ENCODE measurements around the gene ENOSF1. TPM values are rescaled to one million over a fixed set of nuclear protein-coding genes. Genes with fewer than 3 reads are reported as not detected.

Gene ENOSF1
- polyA plus RNA-seq, 2 of the 4 experiments (the other 2 are of a cell fraction) = 27.3 to 30.0 TPM

DNA sequence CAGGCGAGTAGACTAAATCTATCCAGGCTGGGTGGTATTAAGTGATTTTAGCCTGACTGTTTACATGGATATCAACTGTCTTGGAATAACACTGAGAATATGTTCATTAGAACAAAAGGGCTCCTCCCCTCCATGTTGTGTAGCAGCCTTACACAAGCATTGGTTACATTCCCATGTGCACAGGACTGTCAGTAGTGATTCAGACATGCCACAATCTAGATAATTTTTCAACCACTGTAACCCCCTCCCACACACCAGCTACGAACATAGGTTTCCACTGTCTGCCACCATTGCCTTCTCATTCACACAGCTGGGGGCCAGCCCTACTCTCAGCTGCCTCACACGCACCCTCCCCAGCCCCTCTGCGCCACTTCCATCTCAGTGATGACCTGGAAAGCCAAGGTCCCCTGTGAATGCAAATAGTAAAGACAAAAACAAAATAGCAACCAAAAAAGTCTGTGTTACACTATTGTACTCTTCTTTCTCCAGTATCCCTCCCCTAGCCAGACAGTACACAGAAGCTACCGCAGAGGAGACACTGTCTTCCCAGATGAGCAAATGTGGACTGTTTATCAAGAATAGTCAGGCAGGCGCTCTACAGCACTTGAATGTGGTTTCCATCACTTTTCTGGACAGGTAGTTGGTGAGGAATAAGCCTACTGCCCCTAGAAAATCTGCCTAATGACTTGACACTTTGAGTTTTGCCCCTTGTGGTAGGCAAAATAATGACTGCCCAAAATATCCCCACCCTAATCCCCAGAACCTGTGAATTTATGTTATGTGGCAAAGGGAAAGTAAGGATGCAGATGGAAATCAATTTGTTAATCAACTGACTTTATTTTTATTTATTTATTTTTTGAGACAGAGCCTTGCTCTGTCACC is 82.9 kb downstream of the ENOSF1 start:
- CTCF ChIA-PET = interaction anchor here (1.1 to 7.7 kb wide), 3 partner anchors 11 to 202 kb away, joined by 3 to 94 read pairs (median 6); no protein-coding TSS in a partner anchor
- Histone ChIP-seq H3K9me3 (no peaks in the 10 kb centered on the region), H3K27ac (no peak overlapping the region), H3K4me1 (no peaks in the 10 kb centered on the region), H3K4me3 (no peak overlapping the region), H3K4me2 (no peak overlapping the region)
- 79% methylated on average over 6 of the region's 6 CpGs for WGBS (ENCODE audit: missing lambda C conversion rate)
- FAIRE-seq = no peak
- POLR2A ChIA-PET = no interaction called here
- no peak for TF ChIP-seq ZFP36 (IDR thresholded peaks at IDR 0.05; ENCODE audit: borderline replicate concordance, partially characterized antibody)
- TF ChIP-seq RFX5 (IDR thresholded peaks at IDR 0.05) = no peak
- TF ChIP-seq JUN (IDR thresholded peaks at IDR 0.05) = no peak
- TF ChIP-seq BHLHE40 (IDR thresholded peaks at IDR 0.05; ENCODE audit: low read depth, low read length) = no peak
- TF ChIP-seq ZNF302 (CRISPR knock-in tag; IDR thresholded peaks at IDR 0.05) = no peak
- no peak for TF ChIP-seq RARB (CRISPR knock-in tag; IDR thresholded peaks at IDR 0.05)
- no peak for TF ChIP-seq SMC3 (IDR thresholded peaks at IDR 0.05)
- TF ChIP-seq, protein P1, sequence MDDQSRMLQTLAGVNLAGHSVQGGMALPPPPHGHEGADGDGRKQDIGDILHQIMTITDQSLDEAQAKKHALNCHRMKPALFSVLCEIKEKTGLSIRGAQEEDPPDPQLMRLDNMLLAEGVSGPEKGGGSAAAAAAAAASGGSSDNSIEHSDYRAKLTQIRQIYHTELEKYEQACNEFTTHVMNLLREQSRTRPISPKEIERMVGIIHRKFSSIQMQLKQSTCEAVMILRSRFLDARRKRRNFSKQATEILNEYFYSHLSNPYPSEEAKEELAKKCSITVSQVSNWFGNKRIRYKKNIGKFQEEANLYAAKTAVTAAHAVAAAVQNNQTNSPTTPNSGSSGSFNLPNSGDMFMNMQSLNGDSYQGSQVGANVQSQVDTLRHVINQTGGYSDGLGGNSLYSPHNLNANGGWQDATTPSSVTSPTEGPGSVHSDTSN (IDR thresholded peaks at IDR 0.05) = no peak
- TF ChIP-seq JUNB (IDR thresholded peaks at IDR 0.05) = no peak
- TF ChIP-seq TP53 (CRISPR knock-in tag; IDR thresholded peaks at IDR 0.05) = no peak
- TF ChIP-seq, protein P2, sequence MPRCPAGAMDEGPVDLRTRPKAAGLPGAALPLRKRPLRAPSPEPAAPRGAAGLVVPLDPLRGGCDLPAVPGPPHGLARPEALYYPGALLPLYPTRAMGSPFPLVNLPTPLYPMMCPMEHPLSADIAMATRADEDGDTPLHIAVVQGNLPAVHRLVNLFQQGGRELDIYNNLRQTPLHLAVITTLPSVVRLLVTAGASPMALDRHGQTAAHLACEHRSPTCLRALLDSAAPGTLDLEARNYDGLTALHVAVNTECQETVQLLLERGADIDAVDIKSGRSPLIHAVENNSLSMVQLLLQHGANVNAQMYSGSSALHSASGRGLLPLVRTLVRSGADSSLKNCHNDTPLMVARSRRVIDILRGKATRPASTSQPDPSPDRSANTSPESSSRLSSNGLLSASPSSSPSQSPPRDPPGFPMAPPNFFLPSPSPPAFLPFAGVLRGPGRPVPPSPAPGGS (IDR thresholded peaks at IDR 0.05) = no peak
- TF ChIP-seq, protein P3, sequence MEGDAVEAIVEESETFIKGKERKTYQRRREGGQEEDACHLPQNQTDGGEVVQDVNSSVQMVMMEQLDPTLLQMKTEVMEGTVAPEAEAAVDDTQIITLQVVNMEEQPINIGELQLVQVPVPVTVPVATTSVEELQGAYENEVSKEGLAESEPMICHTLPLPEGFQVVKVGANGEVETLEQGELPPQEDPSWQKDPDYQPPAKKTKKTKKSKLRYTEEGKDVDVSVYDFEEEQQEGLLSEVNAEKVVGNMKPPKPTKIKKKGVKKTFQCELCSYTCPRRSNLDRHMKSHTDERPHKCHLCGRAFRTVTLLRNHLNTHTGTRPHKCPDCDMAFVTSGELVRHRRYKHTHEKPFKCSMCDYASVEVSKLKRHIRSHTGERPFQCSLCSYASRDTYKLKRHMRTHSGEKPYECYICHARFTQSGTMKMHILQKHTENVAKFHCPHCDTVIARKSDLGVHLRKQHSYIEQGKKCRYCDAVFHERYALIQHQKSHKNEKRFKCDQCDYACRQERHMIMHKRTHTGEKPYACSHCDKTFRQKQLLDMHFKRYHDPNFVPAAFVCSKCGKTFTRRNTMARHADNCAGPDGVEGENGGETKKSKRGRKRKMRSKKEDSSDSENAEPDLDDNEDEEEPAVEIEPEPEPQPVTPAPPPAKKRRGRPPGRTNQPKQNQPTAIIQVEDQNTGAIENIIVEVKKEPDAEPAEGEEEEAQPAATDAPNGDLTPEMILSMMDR (IDR thresholded peaks at IDR 0.05) = no peak
- no peak for TF ChIP-seq HOXB13 (CRISPR knock-in tag; IDR thresholded peaks at IDR 0.05; ENCODE audit: low read depth)
- no peak for TF ChIP-seq KDM5A (IDR thresholded peaks at IDR 0.05)
- TF ChIP-seq, protein P4, sequence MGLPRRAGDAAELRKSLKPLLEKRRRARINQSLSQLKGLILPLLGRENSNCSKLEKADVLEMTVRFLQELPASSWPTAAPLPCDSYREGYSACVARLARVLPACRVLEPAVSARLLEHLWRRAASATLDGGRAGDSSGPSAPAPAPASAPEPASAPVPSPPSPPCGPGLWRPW (IDR thresholded peaks at IDR 0.05) = no peak
- peak in 1 of 2 experiments; percentile 6 for DNase-seq (ENCODE audit: low read depth in 1 of 2, low spot score in 1 of 2)
- ATAC-seq = peak in 1 of 2 experiments; percentile 57; a peak in 1 of 6 replicates

DNA sequence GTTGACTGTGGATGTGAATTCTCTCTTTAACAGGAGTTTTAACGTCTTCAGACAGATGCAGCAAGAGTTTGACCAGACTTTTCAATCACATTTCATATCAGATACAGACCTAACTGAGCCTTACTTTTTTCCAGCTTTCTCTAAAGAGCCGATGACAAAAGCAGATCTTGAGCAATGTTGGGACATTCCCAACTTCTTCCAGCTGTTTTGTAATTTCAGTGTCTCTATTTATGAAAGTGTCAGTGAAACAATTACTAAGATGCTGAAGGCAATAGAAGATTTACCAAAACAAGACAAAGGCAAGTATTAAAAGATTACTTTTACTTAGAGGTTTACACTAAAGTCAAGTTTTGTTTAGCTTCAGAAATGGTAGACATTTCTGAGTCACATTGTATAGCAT is 85.2 kb downstream of the ENOSF1 start:
- Histone ChIP-seq H3K4me2 (no peak overlapping the region), H3K4me3 (no peak overlapping the region), H3K4me1 (no peaks in the 10 kb centered on the region), H3K9me3 (no peaks in the 10 kb centered on the region), H3K27ac (no peak overlapping the region)
- 15% methylated on average over 2 of the region's 2 CpGs for WGBS (ENCODE audit: missing lambda C conversion rate)
- FAIRE-seq = no peak
- POLR2A ChIA-PET = no interaction called here
- no peak for DNase-seq (ENCODE audit: low read depth in 1 of 2, low spot score in 1 of 2)
- CTCF ChIA-PET = interaction anchor here (5.8 to 7.7 kb wide), 2 partner anchors 14 to 204 kb away, joined by 66 to 94 read pairs; no protein-coding TSS in a partner anchor
- no peak for ATAC-seq
- TF ChIP-seq RNF2 (IDR thresholded peaks at IDR 0.05; ENCODE audit: borderline replicate concordance, low read depth) (no peak), CBX8 (IDR thresholded peaks at IDR 0.05) (no peak), EHMT2 (IDR thresholded peaks at IDR 0.05; ENCODE audit: low read depth) (no peak), FOSB (CRISPR knock-in tag; IDR thresholded peaks at IDR 0.05) (no peak), RCOR1 (IDR thresholded peaks at IDR 0.05; ENCODE audit: low read depth, low read length) (no peak), MAZ (IDR thresholded peaks at IDR 0.05; ENCODE audit: borderline replicate concordance, low read depth, low read length) (no peak), TFCP2L1 (CRISPR knock-in tag; IDR thresholded peaks at IDR 0.05) (no peak), CEBPB (IDR thresholded peaks at IDR 0.05) (no peak), SMC3 (IDR thresholded peaks at IDR 0.05) (no peak), HOXB13 (CRISPR knock-in tag; IDR thresholded peaks at IDR 0.05; ENCODE audit: low read depth) (no peak), CBX2 (IDR thresholded peaks at IDR 0.05; ENCODE audit: borderline replicate concordance, low read depth) (no peak), KDM1A (IDR thresholded peaks at IDR 0.05; ENCODE audit: low read depth) (no peak)
- TF ChIP-seq, protein P5, sequence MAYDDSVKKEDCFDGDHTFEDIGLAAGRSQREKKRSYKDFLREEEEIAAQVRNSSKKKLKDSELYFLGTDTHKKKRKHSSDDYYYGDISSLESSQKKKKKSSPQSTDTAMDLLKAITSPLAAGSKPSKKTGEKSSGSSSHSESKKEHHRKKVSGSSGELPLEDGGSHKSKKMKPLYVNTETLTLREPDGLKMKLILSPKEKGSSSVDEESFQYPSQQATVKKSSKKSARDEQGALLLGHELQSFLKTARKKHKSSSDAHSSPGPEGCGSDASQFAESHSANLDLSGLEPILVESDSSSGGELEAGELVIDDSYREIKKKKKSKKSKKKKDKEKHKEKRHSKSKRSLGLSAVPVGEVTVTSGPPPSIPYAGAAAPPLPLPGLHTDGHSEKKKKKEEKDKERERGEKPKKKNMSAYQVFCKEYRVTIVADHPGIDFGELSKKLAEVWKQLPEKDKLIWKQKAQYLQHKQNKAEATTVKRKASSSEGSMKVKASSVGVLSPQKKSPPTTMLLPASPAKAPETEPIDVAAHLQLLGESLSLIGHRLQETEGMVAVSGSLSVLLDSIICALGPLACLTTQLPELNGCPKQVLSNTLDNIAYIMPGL (CRISPR knock-in tag; IDR thresholded peaks at IDR 0.05; ENCODE audit: borderline replicate concordance) = no peak
- TF ChIP-seq, protein P6, sequence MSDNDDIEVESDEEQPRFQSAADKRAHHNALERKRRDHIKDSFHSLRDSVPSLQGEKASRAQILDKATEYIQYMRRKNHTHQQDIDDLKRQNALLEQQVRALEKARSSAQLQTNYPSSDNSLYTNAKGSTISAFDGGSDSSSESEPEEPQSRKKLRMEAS (IDR thresholded peaks at IDR 0.05) = no peak

All from A549 (cell line).